BJ (cell line): ENCODE measurements around the gene BICDL2. TPM values are rescaled to one million over a fixed set of nuclear protein-coding genes. Genes with fewer than 3 reads are reported as not detected.
"Not testable (repeated sequence)": the region's sequence is repeated elsewhere in the genome, so short reads cannot be mapped to it uniquely, and the experiment has no call there.

Experiments used
- CTCF ChIA-PET: fragments of 350-600 bp; formaldehyde crosslinking; extraction: SDS; loops from one replicate; lab custom pipeline; 2021; ENCODE audit warnings: antibody characterized with exemption, inconsistent platforms; lab: Yijun Ruan, JAX
- POLR2A ChIA-PET: fragments of 300-600 bp; sonication (Branson Sonifier 250); formaldehyde crosslinking; extraction: SDS; loops from one replicate; lab custom pipeline; 2021; ENCODE audit warnings: antibody characterized with exemption; lab: Charles Lee
- DNase-seq: peaks from one replicate; pipeline ENCODE4 v3.0.0-alpha.2; 2011; ENCODE audit warnings: low read depth
- H3K27me3 ChIP-seq: 2 replicates; pipeline ENCODE4 v1.6.0; 2011; ENCODE audit warnings: low read length; ENCODE audit not compliant: control insufficient read depth, insufficient read depth
- H3K36me3 ChIP-seq: 2 replicates; pipeline ENCODE4 v1.5.1; 2011; ENCODE audit warnings: low read length; ENCODE audit not compliant: control insufficient read depth, insufficient read depth
- H3K4me3 ChIP-seq: 2 replicates; pipeline ENCODE4 v1.5.1; 2011; ENCODE audit warnings: low read depth, mild to moderate bottlenecking, control low read depth, low read length
- CTCF ChIP-seq: IDR thresholded peaks from 2 replicates; pipeline ENCODE4 v1.5.1; 2011; ENCODE audit warnings: low read depth, mild to moderate bottlenecking, control low read depth, inconsistent platforms, low read length, moderate library complexity; ENCODE audit not compliant: insufficient read depth
- polyA plus RNA-seq: library from polyadenylated mRNA; depleted of rRNA; stranded (reverse); fragments of >200 nt; gene quantifications from 2 replicates; pipeline ENCODE4 v1.2.3, GENCODE V29; 2011

The BICDL2 gene
- polyA plus RNA-seq, 1 experiment, result 0.04 TPM

GRCh38 chr16:3057181-3058138 lies 20.7 kb upstream of the BICDL2 start:
- POLR2A ChIA-PET, result no interaction called here
- H3K4me3 ChIP-seq, result peak overlapping the region; percentile 98; the same call in 1 of the 2 replicates
- DNase-seq, result no peak
- H3K27me3 ChIP-seq, result no peaks in the 10 kb centered on the region
- CTCF ChIA-PET, result interaction anchor here (1.0 to 3.1 kb wide), 14 partner anchors 8 to 112 kb away, joined by 3 to 56 read pairs (median 8); partner anchors contain the start of genes ZNF213 and ZSCAN10
- no peaks in the 10 kb centered on the region for H3K36me3 ChIP-seq
- TF ChIP-seq CTCF, result no peak

- no peak for DNase-seq
- no peaks in the 10 kb centered on the region for H3K36me3 ChIP-seq
- H3K4me3 ChIP-seq, result no peak overlapping the region
- TF ChIP-seq CTCF, result no peak
- POLR2A ChIA-PET, result no interaction called here
- CTCF ChIA-PET, result interaction anchor here (1.0 to 1.3 kb wide), 2 partner anchors 23 to 25 kb away, joined by 4 to 5 read pairs; no protein-coding TSS in a partner anchor
- no peaks in the 10 kb centered on the region; the same call in 1 of the 2 replicates for H3K27me3 ChIP-seq
Measured at GRCh38 chr16:3056336-3057180, 19.8 kb upstream of the BICDL2 start.

- POLR2A ChIA-PET, H3K27me3 ChIP-seq, DNase-seq, H3K4me3 ChIP-seq, H3K36me3 ChIP-seq: not testable (repeated sequence)
- CTCF ChIA-PET, result interaction anchor here (0.6 kb wide), 1 partner anchor 1470 kb away, joined by 3 read pairs; no protein-coding TSS in a partner anchor
Measured at GRCh38 chr16:3055734-3056115, 19.0 kb upstream of the BICDL2 start.

GRCh38 chr16:3054965-3055733 lies 18.4 kb upstream of the BICDL2 start:
- no peak for DNase-seq
- no peak overlapping the region for H3K4me3 ChIP-seq
- no peaks in the 10 kb centered on the region for H3K36me3 ChIP-seq
- peaks cover 1% of the 10 kb centered on the region for H3K27me3 ChIP-seq
- POLR2A ChIA-PET, result no interaction called here
- TF ChIP-seq CTCF, result no peak
- CTCF ChIA-PET, result interaction anchor here (0.6 kb wide), 1 partner anchor 1470 kb away, joined by 3 read pairs; no protein-coding TSS in a partner anchor

GRCh38 chr16:3053330-3053710 lies 16.6 kb upstream of the BICDL2 start:
- CTCF ChIA-PET, H3K36me3 ChIP-seq, DNase-seq, POLR2A ChIA-PET, H3K4me3 ChIP-seq: not testable (repeated sequence)
- peaks cover 13% of the 10 kb centered on the region for H3K27me3 ChIP-seq

- POLR2A ChIA-PET, H3K4me3 ChIP-seq, CTCF ChIA-PET, DNase-seq, H3K36me3 ChIP-seq: not testable (repeated sequence)
- peaks cover 15% of the 10 kb centered on the region for H3K27me3 ChIP-seq
Measured at GRCh38 chr16:3052571-3053329, 16.0 kb upstream of the BICDL2 start.
